Activated T-cell treated with anti-CD3 and anti-CD28 coated beads for 4 hours (primary cell): ENCODE measurements around the gene CMBL.
"Not testable (repeated sequence)": the region's sequence is repeated elsewhere in the genome, so short reads cannot be mapped to it uniquely, and the experiment has no call there.

Source experiments
- DNase-seq: peaks from one replicate; pipeline ENCODE4 v3.0.0-alpha.2; 2020

CMBL gene

DNA sequence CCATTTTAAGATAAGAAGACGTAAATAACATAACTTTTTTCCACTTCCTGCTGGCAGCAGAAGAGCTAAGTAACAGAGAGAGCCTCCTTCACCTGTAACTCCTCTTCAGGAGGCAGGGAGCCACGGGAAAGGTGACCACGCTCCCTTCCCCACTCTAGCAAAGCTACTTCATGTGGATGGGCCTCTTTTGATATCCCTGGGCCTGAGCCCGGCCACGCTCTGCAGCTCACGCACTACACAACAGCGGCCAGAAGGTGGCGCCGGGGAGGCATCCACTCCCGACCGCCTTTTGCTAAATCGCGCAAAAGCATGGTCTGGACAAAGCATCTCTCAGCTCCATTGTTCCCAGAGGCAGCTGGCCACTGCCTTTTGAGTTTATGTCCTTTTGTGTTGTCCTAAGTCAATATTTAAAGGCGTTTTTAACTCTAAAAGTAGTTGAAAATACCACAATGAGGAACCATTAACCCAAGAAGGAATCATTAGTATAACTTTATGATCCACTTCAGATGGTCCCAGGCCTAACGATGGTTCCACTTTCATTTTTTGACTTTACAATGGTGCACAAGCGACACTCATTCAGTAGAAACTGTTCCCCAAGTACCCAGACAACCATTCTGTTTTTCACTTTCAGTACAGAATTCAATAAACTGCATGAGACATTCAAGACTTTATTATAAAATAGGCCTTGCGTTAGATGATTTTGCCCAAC is 23.6 kb downstream of the CMBL start:
- peak; percentile 67 for DNase-seq

DNA sequence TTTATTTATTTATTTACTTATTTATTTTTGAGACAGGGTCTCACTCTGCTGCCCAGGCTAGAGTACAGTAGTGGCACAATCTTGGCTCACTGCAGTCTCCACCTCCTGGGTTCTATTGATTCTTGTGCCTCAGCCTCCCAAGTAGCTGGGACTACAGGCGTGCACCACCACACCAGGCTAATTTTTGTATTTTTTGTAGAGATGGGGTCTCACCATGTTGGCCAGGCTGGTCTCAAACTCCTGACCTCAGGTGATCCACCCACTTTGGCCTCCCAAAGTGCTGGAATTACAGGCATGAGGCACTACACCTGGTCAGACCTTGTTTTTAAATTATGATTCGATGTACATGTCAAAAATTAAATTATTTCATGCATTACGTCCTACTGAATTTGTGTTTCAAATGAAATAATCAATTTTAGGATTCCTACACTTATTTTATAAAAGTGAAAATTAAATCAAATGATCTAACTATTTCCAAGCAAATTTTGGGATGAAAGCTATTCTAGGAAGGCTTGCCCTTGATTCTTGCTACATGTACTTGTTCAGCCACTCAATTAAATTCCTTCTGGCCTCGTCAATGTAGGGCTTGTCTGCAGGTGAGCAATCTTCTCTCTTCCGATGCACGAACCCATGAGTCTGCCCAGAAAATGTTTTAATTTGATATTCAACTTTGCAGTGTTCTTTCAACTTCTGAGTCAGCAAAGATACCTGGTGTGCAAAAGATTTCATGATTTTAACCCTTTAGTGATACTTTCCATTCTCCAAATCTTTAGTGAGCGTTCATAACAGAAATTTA is 27.6 kb downstream of the CMBL start:
- DNase-seq: no peak

DNA sequence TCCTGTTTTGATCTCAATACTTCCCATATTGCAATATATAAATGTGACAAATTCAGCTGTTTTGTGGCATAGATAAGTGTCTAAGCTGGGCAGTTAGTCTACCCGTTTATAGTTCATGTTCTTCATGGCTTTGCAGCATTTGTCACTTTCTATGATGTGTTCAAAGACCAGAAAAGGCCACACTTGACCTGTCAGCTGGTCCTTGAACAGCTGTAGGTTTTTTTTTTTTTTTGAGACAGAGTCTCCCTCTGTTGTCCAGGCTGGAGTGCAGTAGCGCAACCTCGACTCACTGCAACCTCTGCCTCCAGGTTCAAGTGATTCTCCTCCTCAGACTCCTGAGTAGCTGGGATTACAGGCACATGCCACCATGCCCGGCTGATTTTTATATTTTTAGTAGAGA is 28.4 kb downstream of the CMBL start:
- DNase-seq: no peak

GRCh38 chr5:10278658-10279279 is 28.9 kb downstream of the CMBL start:
- DNase-seq: no peak

DNA sequence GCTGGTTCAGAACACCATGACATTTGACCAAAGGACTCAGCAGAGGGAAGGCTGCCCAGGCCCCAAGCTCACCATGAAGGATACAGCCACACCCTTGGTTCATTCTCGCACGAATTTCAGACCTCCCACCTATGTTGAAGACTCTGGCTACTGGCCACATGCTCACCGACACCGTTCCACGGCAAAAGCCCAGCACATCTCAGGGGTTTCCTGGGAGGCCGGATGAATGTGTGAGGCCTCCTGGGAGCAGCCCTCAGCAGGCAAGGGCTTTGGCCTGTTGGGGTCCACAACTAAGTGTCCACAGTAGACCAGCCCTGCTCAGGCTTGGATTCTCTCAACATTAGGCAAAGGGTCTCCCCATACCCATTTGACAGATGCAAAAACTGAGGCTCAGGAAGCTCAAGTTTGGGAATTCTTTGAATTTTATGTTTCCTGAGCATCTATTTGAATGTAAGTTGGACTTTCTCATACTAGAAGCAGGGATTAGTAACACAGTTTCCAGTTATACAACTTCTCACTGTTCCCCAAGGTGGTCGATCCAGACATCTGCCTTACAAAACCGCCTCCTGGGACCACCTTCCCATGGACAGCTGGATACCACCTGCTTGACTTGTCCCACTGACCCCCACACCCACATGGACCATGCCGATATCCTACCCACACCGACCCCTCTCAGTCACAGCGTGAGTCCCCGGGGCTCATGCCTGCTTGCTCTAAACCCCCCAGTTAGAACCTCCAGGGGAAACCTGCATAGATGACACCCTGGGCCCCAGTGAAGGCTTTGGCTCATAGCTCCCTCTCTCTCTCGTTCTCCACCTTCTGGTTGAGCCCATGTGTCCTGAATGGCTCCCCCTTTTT is 29.7 kb downstream of the CMBL start:
- no peak for DNase-seq

- no peak for DNase-seq
These were observed 31.0 kb downstream of the CMBL start for GRCh38 chr5:10276691-10277090.

DNA sequence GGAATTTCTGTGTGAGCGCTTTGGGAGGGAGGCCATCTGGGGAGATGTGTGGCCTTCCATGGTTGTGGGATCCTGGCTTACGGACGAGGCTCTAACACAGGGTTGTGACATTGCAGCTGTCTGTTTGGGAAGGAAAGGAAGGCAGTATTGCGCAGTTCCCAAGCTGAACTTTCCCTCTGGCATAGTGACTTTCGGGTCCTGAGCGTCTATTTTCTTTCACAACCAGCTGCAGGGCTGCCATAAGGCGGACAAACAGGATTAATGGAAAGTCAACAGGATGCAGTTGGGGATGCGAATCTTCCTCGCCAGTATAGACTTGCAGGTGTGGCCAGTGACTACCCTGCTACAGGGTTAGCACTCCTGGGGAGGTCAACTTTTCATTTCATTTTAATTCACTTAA is 31.7 kb downstream of the CMBL start:
- DNase-seq: no peak

- DNase-seq: no peak
These were observed 32.2 kb downstream of the CMBL start for GRCh38 chr5:10275460-10275859.

DNA sequence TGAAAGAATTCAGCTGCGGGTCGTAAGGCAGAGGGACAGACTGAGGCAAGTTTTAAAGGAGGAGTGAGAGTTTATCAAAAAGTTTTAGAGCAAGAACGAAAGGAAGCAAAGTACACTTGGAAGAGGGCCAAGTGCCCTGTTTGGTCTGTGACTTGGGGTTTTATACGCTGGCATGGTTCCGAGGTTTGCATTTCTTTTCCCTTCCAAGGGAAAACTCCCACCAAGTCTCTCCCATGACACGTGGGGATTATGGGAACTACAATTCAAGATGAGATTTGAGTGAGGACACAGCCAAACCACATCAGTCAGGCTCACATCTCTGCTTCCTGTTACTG is 34.9 kb downstream of the CMBL start:
- DNase-seq: not testable (repeated sequence)

DNA sequence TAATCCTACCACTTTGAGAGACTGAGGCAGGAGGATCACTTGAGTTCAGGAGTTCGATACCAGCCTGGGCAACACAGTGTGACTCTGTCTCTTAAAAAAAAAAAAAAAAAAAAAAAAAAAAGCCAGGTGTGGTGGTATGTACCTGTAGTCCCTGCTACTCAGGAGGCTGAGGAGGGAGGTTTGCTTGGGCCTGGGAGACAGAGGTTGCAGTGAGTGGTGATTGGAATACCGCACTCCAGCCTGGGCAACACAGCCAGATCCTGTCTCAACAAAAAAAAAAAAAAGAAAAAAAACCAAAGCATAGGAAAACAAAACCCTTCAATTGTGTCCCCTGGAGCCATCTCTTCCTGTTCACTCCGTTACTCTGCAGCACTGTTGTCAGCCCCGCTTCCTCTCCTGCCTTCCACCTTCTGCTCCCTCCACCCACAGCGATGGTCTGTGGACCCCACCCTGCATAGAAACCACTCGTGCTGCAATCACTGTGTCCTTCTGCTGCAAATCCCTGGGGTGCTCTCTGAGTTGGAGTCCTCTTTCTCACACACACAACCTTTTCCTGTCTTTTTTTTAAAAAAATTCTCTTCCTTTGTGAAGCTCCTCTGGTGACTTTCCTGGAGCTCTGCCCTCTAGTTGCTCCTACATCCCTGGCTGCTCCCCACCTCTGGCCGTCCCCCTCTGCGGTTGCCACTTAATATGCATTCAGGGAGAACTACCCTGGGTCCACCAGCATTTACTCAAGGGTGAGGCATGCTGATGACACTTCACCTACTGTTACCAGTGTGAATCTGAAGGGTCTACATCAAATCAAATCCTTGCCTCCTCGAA is 35.4 kb downstream of the CMBL start:
- no peak for DNase-seq

- no peak for DNase-seq
These were observed 39.6 kb downstream of the CMBL start for GRCh38 chr5:10268100-10268499.

DNA sequence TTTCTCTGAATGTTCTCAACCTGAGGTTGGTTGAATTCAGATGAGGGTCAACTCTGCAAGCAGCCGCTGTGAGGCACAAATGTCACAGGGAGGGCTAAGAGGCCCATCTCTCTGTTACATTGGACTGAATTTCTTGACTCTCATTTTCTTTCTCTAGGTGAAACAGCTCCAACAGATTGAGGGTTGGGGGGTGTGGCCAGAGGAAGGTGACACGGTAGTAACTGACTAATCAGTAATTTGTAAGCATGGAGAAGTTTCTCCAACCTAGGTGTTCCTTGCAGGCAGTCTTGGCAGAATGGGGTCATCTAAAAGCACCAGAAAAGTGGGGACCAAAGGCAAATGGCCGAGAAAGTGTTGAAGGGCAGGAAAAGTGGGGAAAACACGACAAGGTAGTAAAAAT is 40.9 kb downstream of the CMBL start:
- no peak for DNase-seq

- DNase-seq: no peak
These were observed 41.6 kb downstream of the CMBL start for GRCh38 chr5:10266137-10266536.

GRCh38 chr5:10265245-10266109 is 42.2 kb downstream of the CMBL start:
- no peak for DNase-seq

- no peak for DNase-seq
These were observed 43.1 kb downstream of the CMBL start for GRCh38 chr5:10264604-10265003.

- DNase-seq: no peak
These were observed 44.7 kb downstream of the CMBL start for GRCh38 chr5:10262995-10263394.

GRCh38 chr5:10262121-10262774 is 45.5 kb downstream of the CMBL start:
- no peak for DNase-seq

- DNase-seq: no peak
These were observed 46.6 kb downstream of the CMBL start for GRCh38 chr5:10261065-10261464.

GRCh38 chr5:10259899-10260298 is 47.8 kb downstream of the CMBL start:
- no peak for DNase-seq

DNA sequence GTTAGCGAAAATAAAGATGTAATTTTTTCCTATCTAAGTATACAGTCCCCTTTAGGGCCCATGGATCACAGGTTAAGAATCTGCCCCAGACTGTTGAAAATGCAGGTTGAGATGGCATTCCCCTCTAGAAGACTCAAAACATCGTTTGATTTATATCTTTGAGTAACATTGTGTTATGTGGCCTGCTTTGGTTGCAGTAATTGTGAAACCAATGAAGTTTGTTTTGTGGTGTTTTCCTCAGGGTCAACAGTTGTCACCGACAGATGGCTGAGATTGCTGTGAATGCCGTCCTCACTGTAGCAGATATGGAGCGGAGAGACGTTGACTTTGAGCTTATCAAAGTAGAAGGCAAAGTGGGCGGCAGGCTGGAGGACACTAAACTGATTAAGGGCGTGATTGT is 49.8 kb downstream of the CMBL start:
- DNase-seq: no peak

DNA sequence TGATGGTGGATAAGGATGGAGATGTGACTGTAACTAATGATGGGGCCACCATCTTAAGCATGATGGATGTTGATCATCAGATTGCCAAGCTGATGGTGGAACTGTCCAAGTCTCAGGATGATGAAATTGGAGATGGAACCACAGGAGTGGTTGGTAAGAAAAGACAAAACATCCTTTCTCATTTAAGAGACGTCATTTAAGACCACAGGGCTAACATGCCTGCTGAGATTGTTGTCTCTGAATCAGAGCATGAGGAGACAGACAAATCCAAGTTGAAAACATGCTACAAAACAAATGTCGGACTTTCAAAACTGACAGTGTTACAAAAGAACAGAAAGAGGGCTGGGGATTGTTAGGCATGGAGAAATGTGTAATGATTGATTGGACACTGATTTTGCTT is 53.0 kb downstream of the CMBL start:
- DNase-seq: no peak
